Embryonic facial prominence (tissue), 1 donor: ENCODE measurements around the gene TMEFF1.

Experiments
- DNase-seq: peaks from one replicate; pipeline ENCODE4 v3.0.0-alpha.2; 2016; ENCODE audit errors: extremely low spot score

The TMEFF1 gene

DNA sequence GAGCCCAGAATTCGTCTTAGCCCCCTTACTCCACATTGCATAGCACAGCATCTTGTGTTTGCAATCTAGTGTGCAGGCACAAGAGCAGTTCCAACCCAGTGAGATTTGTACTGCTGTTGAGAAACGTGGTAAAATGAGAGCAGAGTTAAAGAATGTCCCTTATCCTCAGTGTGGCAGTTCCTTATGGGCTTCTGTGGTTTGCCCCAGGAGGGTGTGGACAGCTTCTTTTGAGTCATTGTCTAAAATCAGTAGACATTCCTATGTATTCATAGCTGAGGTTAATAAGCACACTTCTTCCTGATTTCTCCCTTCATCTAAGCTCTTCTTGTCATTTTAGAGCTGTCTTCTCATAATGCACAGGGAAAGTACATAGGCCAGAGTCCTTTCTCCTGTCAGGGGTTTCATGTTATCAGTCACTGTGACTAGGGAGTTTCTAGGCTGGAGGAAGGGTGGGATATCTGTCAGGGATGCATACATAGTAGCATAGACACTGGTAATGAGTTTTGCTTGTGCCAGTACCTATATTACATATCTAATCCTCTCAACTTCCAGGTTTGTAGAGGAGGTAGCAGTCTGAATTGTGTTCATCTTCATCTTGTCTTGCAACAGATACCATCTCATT is 102.9 kb downstream of the TMEFF1 start:
- no peak for DNase-seq

DNA sequence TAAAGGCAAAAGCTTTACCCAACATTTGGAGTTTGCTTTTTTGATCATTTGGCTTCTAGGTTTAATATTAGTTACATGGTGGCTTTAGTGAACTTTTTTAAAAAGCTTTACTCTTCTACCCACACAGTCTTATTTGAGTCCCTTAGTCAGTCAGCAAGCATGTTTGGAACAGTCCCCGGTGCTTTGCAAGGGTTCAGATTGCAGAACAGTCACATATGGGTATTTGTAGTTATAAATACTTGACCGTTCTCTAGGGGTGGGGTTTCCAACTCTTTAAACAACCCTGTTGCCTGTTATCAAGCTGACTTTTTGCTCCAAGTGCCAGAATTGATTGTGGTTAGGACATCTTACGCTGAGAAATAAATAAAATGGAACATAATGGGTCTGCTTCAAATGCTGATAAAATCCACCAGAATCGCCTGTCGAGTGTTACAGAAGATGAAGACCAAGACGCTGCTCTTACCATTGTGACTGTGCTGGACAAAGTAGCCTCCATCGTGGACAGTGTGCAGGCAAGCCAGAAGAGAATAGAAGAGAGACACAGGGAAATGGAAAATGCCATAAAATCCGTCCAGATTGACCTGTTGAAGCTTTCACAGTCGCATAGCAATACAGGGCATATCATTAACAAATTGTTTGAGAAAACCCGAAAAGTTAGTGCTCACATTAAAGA is 105.0 kb downstream of the TMEFF1 start, which contains the start of gene CAVIN4:
CAVIN4 (plus strand) TSS at position 304 of the 673 bp plus-strand sequence; CDS start at position 369, 65 bp downstream.
- DNase-seq = no peak

DNA sequence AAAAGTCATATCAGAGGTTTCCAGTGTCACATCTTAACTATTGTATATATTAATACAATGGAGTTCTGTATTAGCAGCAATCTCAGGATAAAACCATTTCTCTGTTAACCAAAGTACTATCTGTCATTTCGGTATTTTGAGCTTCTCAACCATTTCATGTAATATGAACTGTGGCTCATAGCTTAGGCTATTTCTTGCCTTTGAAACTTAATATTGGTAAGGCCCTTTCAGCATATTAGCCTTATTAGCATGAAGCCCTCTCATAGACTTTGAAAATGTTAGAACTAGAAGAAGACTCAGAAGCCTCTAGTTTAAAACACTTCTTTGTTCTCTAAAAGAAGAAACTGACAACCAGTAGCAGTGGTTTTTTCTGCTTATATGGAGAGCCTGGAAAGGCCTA is 105.7 kb downstream of the TMEFF1 start:
- no peak for DNase-seq

DNA sequence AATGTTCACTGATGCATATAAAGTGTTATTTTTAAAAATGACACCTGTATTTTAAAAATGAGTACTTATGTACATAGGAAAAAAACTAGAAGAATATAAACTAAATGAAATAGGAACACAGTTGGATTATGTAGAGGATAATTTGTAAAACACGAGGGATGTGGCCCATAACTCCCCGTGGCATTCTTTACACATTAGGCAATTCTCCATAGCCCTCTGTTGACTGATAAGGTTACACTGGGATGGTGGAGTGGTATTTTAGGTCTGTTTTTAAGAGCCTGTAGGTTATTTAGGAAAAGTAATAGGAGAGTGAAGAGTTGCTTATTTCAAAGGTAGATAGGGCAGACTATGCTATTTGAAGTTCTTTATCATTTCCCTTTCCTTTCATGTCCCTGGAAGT is 106.7 kb downstream of the TMEFF1 start:
- DNase-seq = no peak

DNA sequence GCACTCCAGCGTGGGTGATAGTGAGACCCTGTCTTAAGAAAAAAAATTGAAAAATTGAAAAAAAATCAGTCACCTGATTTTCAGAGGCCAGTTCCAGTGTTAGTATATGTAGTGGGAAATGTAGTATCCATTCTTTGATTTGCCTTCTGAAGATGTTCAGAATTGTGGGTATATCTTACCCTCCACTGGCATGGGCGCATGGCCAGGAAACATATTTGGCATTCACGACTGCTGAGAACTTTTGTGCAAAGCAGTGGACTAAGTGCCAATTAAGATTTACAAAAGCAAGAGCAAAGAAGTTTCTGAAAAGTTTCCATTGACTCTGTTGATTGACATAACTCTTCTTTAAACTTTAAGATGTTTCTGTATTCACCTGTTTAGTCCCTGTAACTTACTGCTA is 107.3 kb downstream of the TMEFF1 start:
- no peak for DNase-seq

DNA sequence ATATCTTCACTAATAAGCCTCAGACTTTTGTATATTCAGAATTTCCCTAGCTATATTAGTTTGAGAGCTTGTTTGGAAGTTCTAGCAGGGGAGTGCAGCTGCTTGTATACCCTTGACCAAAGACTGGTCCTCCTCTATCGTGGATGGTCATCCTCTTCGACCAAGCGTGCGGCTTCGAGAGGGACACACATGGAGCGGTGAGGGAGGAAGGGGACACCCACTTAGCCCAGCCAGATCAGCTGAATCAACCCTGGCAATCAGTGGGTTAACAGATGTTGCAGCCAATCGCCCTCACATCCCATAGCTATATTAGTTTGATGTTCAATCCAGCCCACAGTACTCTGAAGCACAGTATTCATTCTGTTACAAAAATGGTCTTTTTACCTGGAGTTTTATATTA is 108.1 kb downstream of the TMEFF1 start:
- no peak for DNase-seq

DNA sequence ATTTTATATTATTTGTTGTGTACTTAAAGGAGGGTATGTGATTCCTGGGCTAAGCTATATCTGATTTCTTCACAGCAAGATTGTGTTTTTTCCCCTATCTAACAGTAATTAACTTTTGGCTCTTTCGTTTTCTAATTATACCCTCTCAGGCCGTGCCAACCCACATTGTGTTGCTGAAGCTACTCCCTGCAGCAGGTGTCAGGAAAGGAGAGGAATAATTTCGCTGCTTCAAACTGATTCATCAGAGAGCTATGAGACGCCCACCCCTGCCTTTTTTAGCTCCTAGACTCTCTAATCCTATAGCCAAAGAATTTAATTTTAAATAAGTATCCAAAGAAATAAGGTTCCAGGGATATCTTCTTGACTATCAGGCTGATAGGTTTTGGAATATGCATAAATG is 108.7 kb downstream of the TMEFF1 start:
- no peak for DNase-seq

DNA sequence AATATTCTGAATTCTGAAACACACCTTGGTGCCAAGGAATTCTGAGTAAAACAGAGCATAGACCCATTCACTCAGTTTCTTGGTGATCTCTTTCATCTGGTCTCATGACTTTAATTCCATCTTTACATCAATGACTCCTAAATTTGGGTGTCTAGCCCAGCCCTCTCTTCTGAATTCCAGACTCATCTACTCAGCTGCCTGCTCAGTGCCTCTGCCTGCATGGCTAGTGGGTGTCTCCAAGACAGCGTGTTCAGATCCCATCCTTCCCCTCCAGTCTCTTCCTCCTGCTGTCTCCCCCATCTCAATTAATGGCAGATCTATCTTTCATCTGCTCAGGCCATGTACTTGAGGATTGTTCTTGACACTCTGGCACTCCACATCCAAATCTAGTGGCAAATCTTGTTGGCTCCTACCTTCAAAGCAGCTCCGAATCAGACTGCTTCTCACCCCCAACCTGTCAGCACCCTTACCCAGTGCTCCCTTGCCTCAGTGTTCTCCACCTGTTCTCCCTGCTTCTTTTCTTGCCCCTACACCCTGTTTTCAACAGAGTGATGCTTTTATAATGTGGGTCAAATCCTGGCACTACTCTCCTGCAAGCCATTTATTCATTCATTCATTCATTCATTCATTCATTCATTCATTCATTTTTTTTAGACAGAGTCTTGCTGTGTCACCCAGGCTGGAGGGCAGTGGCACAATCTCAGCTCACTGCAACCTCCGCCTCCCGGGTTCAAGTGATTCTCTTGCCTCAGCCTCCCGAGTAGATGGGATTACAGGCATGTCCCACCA is 110.3 kb downstream of the TMEFF1 start:
- no peak for DNase-seq

DNA sequence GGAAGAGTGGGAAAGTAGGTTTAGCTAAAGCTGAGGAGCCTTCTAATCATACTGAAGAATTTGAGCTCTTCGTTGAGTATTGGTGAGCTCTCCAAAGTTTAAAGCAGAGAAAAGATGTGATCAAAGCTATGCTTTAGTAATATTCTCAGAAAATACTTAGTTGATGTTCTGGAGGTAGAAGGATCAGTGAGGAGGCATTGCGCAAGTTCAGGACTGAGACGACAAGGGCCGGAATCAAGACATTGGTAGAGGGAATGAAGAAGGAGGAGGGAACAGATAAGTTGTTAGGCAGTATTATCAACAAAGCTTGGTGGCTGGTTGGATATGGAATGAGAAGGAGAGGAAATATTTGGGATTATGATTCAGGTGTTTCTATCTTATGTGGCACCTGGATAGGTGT is 112.0 kb downstream of the TMEFF1 start:
- no peak for DNase-seq

DNA sequence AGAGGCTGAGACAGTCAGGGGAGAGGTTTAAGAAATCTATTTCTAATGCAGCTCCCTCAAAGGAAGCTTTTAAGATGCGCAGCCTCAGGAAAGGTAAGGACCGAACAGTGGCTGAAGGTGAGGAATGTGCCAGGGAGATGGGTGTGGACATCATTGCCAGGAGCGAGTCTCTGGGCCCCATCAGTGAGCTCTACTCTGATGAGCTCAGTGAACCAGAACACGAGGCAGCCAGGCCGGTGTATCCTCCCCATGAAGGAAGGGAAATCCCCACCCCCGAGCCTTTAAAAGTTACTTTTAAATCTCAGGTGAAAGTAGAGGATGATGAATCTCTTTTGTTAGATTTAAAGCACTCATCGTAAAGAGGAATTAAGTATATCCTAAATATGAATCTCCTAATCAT is 113.1 kb downstream of the TMEFF1 start:
- no peak for DNase-seq

DNA sequence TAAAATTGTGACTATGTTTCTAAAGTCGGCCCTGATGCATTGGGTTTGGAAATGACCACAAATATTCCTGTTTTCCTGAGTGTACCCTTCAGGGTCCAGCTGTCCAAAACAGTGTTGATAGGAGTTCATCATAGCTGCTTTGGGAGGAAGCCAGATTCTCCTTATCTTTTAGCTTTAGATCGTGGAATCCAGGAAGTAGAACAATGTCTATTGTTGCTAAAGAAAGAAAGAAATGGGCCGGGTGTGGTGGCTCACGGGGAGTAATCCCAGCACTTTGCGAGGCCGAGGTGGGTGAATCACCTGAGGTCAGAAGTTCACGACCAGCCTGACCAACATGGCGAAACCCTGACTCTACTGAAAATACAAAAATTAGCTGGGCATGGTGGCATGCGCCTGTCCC is 114.4 kb downstream of the TMEFF1 start:
- no peak for DNase-seq

DNA sequence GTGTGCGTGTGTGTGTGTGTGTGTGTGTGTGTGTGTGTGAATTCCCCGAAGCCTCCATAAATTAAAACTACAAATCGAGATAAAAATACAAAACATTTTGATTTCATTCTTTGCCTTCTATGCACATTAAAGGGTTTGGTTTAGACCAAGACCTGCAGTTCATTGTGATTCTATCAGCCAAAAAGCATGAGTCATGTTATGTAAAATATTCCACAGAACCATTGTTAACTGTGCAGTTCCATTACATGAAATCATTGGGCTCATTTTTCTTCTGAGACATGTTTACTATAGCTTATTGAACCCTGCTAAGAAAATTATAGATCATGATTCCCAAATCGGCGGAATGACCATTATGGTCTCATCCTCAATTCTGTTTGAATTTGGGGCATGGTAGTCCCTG is 116.6 kb downstream of the TMEFF1 start:
- no peak for DNase-seq

DNA sequence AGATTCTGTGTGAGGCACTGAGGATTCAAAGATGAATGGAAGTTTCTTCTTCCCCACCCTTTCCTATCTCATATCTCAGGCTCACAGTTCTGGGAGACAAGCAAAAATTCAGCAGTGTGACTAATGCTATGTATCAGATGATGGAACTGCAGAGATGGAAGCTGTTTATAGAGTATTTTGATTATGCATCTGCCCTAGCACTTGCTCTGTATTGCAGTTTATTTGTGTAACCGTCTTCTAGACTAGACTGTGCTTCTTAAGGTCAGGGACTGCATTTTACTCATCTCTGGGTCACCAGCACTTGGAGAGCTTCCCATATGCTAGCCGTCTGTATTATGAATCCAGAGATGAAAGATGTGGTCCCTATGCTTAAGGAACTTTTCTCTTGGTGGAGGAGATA is 117.5 kb downstream of the TMEFF1 start:
- no peak for DNase-seq

DNA sequence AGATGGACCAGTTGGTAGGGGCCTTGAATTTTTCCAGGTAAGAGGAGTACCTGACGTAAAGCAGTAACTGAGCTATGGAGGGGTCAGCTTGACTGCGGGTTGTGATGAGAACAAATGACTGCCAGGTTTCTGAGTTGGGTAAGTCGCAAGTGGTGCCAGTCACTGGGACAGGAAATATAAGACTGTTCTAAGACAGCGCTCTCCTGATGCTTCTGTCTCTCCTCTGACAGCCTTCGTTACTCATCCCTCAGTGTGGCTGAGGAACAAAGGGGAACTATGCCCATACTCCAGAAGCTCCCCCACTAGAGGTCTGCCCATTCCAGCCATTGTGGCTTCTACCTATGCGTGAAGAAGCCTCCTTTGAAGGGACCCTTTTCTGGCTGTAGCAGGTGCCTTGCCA is 118.2 kb downstream of the TMEFF1 start:
- no peak for DNase-seq

DNA sequence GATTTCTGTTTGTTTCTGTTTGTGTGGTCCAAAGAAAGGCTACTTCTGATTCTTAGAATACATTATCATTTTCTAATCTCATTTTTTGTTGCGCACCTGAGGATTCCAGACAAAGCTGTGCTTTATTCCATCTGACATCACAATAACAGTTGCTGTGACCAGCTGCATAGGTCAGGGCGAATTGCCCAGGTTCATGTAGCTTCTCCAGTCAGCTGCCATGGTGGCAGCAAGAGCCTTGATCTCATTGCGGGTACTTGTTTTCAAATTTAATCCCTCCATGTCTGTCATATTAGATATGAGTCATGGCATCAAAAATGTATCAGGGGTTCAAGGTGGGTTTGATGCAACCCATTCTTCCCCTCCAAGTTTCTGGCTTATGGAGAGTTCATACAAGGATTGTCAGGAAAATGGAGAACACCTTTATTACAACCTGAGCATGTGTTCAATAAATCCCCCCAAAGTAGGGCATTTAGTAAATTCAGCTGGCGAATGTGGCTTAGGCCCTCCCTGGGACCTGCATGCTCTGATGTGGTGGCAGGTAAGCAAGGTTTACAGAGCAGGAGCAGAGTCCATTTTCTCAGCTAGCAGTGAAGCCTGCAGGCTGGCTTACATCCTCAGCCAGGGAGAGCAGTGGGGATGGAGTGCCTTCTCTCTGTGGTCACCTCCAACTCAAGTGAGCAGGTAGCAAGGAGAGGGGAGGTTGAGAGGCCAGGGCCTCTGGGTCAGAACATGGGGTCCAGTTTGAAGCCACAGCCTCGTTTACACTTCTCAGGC is 118.9 kb downstream of the TMEFF1 start:
- no peak for DNase-seq

DNA sequence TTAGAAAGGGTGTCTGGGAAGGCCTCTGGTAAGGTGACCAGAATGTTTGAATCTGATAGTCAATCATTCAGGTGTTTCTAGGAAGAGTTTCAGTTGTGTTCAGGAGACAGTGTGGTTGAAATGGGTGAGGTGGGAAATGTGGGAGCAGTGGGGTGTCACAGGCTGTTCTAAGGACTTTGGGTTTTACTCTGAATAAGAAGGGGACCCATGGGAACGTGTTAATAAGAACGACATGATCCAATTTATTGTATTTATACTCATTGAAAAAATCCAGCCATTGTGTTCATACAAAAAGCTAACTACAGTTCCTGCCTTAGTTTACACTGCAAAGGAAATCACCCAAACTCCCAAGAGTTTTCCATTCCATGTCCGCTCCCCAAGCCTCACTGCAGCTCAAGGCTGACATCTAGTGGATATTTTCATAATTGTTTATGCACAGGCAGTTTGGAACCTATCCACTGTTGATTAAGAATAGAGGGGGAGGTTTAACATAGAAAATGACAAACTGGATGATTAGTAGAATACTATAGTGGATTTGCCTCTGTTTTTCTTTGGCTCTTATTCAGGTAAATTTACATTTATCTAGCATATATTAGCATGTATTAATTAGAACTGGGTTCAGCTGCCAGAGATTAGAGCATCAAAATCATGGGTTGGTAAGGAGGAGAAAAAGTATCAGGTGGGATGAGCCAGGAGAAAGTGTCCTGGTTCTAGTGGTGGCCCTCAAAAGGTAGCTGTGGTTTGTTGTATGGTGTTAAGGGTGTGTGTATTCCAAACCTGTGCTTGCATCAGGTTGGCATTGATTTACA is 122.6 kb downstream of the TMEFF1 start:
- DNase-seq = peak; percentile 23

DNA sequence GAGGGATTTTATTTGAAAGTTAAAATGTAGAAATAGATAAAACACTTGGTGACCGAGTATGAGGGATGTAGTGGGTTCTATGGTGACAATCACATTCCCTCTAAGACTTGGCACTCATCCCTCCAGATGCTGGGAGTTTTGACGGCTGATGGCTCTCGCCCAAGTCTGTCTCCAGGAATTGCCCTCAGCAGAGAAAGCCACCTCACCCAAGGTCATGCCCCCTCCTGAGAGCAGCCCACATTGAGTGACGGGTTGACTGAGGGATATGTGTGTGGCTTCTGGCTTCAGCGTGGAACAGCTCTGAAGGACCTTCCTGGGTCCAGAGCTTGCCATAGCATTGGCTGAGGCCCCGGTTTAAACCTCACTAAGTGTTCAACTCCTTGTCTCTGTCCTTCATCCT is 124.3 kb downstream of the TMEFF1 start:
- DNase-seq = no peak

DNA sequence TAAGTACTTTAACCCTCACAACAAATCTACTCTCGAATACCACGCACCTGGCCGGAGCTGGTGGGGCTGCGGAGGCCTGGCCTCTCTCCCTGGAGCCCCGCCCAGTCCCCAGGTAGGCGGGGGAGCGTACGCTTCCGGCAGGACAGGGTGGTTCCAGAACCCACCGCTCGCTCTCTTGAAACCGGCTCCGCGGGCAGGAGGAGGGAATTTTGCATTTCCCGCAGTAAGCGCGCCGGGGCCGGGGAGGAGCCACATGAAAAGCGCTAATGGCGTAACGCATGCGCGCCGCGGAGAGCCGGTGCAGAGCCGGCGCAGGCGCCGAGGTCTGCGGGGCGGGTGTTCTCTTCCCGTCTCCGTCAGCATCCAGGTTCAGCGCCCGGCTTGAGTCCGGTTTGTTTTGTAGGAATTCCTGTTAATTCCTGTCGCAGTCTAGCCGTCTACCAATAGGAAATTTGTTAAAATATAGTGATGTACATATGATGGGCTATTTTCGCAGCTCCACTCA is 125.7 kb downstream of the TMEFF1 start:
- DNase-seq = peak; percentile 64

DNA sequence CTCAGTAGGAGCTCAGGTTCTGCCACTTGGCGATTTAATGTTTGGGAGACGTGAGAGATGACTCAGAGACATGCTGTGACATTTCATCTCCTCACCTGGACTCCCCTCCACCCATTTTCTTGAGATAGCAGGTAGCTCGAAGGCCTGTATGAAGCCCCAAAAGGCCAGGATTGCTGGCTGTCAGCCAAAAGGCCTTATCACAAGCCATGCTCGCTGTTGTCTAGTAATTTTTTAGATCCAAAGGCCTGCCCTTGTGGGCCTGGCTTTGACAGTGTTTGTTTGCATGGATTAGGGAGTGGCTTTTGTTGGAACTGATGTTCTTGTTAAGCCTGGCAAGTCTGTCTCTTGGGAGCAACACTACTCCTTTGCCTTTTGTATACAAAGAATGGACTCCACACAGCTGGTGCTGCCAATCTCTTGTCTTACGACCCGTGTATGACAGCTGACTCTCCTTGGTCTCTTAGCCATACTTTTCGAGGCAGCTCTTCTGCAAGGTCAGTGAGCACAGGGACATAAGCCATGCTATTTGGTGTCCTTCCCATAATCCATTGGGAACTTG is 127.7 kb downstream of the TMEFF1 start:
- DNase-seq = no peak

DNA sequence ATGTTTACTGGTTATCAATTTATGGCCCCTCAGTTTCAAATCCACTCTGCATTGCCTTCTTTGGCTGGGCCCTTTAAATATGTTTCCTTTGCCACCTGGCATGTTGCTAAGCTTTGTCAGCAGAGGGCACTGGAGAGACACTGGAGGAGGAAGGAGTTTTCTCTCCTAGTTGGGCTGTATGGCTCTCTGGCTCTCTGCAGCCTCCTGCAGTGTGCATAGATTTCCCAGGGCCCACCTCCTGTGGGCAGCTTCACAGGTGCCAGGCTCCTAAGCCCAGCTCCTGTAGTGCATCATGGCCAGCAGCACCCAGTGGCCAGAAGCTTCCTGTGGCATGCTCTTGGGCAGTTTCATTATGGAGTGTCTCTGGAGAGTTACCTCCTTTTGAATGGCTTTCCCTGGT is 128.3 kb downstream of the TMEFF1 start:
- no peak for DNase-seq

DNA sequence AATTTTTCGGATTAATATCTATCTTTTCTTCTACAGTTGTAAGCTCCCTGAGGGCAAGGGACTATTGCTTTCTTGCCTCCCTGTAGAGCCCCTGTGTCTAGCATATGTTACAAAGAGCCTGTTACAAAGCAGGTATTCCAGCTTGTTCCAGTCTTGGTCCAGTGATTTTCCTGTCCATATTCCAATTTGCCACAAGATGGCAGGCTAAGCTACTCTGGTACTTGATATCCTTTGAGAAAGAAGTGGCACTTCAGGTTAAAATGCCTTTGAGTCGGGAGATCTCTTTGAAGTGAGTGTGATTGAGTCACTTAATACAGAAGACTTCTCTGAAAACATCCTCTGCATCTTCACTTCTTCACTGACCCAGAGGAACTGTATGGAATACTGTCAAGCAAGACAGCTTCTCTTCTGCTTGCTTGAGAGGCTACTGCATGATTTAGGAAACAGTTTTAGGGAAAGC is 129.4 kb downstream of the TMEFF1 start:
- DNase-seq = no peak
